GM21381 (cell line): Measurements from ENCODE around the gene CD36.

Experiments
- ATAC-seq: cut with Tn5 transposase; IDR thresholded peaks from one replicate; pipeline ENCODE4 v1.9.1; 2021; ENCODE audit warnings: mild to moderate bottlenecking, moderate library complexity; ENCODE audit not compliant: unreplicated experiment

Gene CD36

DNA sequence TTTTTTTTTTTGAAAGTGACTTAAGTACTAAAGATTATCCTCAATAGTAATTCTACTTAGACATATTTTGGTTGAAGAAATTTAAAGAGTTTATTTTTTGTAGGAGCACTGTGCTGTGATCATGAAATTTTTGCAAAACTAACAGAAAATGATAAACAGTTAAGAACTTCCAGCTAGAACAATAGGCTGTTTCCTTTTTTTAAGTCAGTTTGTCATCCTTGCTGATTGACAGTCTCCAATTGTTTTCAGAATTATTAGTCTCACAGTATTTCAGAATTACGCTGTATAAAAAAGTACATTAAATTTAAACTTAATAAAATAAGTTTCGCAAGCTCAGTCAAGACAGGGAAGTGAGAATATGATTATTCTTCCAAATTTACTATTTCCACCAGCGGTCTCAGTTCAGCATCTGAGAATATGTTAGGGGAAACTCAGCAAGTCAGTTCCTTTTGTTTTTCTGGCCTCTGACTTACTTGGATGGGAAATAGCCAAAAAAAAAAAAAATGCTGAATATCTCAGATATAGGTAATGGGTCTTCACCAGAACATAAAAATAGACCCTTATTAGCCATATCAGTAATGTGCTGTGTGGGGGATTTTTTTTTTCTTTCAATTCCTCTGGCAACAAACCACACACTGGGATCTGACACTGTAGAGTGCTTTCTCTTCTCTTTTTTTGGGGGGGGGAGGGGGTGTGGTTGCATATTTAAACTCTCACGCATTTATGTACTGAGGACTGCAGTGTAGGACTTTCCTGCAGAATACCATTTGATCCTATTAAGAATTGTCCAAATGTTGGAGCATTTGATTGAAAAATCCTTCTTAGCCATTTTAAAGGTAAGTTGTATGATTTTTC is at the start of gene CD36:
TSS of gene CD36 (plus strand) at position 732 of the 855 bp plus-strand sequence. CDS start 8,099 bp downstream, outside the sequence.
- no peak for ATAC-seq

GRCh38 chr7:80589631-80590030 is 48.8 kb upstream of the CD36 start:
- ATAC-seq = no peak

- no peak for ATAC-seq
These were observed 46.8 kb upstream of the CD36 start for GRCh38 chr7:80591654-80592053.

GRCh38 chr7:80593869-80594586 is 44.4 kb upstream of the CD36 start:
- no peak for ATAC-seq

DNA sequence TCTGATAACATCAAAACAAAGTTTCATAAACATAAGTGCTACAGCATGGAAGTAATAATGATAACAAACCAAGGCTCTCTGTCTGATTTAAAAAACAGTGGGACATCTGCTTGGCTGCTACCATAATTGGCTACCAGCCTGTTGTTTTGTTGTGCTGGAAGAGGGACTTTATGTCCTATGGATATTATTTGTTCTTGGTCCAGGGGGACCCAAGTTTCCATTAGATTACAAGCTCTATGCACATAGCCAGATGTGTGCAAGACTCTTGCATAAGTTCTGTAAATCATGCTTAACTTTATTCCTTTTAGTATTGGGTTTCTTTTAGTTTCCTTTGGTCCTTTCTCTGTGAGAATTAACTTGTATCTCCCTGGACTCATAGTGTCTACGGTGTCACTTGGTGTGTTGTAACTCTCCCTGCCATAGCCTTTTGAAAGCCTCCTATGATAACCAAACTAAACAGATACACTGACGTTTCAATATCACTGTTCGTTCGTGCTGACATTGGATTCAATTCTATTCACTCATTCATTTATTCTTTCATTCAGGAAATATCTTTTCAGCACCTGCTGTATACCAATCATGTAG is 41.4 kb upstream of the CD36 start:
- no peak for ATAC-seq

- ATAC-seq = no peak
These were observed 40.6 kb upstream of the CD36 start for GRCh38 chr7:80597875-80598274.

DNA sequence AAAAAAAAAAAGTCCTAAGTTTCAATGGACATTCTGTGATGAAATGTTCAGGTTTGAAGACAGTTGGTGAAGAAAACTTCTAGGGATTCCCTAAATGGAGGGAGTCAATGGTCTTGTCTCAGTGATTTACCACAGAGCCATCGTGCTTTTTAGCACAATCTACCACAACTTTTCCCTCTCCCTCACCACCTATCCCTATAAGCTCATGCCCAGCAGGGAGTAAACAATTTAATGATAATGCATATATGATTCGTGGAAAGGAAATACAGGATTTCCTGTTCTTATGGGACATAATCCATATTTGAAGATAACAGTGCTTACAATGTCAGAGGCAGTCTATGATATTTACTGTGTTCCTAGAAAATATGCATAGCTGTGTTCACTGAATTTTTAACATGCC is 38.4 kb upstream of the CD36 start:
- no peak for ATAC-seq

DNA sequence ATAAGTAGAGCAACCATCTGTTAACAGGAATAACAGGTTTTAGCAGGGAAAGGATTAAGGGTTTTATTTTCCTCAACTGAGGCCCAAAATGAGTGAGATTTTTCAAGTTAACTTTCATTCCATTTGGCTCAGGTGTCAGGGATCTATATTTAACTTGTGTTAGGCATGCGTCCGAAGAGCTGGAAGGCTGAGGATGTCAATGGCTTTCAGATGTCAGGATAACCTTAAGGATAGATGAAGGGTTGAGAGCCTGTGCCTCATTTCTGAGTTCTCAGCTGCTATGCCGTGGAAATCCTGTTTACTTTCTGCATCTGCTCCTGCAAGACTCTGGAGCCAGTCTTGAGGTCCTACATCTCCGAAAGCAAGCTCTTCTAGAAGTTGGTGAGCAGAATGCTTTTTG is 36.4 kb upstream of the CD36 start:
- ATAC-seq = no peak

GRCh38 chr7:80603940-80604339 is 34.5 kb upstream of the CD36 start:
- no peak for ATAC-seq

- ATAC-seq = no peak
These were observed 34.0 kb upstream of the CD36 start for GRCh38 chr7:80604436-80604835.

- ATAC-seq = no peak
These were observed 31.3 kb upstream of the CD36 start for GRCh38 chr7:80607136-80607535.

DNA sequence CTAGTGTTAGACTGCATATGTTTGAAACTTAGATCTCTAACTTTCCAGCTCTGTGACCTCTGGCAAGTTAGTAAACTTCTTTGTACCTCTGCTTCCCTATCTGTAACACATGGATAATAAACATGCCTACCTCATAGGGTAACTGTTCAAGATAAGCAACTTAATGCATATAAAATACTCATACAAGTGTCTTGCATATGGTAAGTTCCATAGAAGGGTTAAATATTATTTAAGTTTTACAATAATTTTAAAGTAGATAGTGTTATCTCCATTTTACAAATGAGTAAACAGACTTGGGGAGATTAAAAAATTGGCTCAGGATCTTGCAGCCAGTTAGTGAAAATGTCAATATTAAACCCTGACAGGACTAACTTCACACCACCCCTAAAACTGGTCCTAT is 30.1 kb upstream of the CD36 start:
- no peak for ATAC-seq

- no peak for ATAC-seq
These were observed 28.7 kb upstream of the CD36 start for GRCh38 chr7:80609751-80610150.

DNA sequence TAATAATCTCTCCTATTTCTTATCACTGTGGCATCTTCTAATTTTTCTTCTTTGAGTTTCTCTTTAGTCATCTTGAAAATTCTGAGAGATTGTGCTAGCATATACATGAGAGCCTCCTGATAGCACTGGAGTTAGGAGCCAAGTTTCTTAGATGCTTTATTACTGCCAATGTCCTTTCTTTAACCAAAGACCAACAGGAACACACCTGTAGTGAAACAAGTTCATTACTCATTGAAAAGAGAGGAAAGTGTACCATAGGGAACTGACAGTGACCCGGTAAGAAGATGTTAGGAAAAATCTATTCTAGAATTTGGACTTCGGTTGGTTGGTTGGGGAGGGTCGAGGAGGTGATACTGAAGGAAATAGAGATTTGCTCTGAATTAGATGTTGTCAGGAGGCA is 27.1 kb upstream of the CD36 start:
- no peak for ATAC-seq

- no peak for ATAC-seq
These were observed 26.7 kb upstream of the CD36 start for GRCh38 chr7:80611779-80612178.

- no peak for ATAC-seq
These were observed 25.6 kb upstream of the CD36 start for GRCh38 chr7:80612880-80613279.

DNA sequence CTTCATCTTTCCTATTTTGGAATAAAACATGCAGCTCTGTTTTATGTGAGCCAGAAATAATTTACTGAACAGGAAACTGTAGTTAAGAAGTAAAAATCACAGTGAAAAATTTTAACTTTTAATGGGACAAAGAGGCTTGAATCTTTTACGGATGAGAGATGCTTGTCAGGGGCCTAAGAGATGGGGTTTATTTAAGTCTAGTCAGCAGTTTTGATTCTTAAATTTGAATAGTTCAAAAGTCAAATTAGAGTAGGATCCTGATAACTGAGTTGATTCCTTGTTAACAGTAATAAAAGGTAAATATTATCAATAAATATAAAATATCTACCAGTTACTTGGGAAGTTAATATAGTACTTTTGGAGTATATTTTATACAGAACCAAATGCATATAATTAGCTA is 24.9 kb upstream of the CD36 start:
- no peak for ATAC-seq

DNA sequence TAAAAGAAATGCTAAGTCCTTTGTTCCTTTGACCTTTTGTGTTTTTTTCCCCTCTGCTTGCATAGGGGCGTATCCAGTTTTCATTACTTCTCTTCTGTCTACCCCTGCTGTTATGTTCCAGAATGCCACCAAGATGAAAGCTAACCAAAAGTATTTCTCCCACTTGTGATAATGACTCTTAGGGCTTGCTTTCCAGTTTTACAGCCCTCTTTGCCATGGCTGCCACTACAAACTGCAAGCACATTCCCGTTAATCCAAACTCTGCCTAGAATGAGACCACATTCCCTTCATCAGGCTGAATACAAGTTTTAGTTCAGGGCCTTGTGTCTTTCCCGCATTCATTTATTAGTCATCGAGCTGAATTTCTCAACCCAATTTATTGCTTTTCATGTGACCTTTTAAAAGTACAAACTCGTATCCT is 23.6 kb upstream of the CD36 start:
- ATAC-seq = no peak

DNA sequence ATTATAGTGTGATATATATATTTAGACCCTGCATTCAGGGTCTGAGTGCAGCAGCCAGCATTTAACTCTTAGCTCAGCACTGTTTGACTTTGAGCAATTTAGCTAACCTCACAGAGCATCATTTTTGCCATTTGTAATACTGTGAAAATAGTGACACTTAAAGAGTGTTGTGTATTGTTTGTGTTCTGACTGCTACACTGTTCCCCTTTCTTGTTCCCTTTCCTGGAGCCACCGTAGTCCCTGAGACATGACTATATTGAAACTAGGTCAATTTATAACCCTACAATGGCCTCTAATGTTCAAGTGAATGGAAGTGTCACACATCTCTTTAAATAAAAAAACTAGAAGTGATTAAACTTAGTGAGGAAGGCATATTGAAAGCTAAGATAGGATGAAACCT is 20.3 kb upstream of the CD36 start:
- ATAC-seq = no peak

GRCh38 chr7:80619741-80620140 is 18.7 kb upstream of the CD36 start:
- no peak for ATAC-seq

DNA sequence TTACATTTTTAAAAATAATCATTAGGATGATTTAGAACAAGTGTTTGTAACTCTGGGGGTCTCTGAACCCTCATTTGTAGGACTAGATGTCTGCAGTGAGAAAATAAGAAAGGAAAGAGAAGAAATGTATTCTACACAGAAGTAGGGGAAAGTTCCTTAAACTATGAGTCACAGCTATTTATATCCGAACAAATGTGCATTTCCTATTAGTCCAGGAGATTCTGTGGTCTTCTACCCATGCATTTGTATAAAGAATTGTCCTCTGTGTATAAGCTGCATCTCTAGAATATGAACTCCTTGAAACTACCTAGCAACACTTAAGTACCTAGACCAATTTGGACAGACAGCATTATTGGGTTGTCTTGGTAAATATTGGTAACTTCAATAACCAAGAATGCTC is 15.9 kb upstream of the CD36 start:
- ATAC-seq = no peak
